Head of caudate nucleus (tissue), 42 donors: ENCODE results near the gene ARID3C.
A peak's percentile ranks its signal among the peaks of the same experiment; 100 is the strongest.

Source experiments
- DNase-seq, 42 donors: peaks; one replicate each; pipeline versions ENCODE4 v3.0.0 to v3.0.0-alpha.2; 2020 to 2021; ENCODE audit warnings: mixed read lengths in 7 of 42
- intact Hi-C: fragments of 100-400 bp; cut with DNase I; formaldehyde crosslinking; loops from one replicate; pipeline ENCODE4 v1.15.0; 2022

The ARID3C gene

GRCh38 chr9:34628656-34629490 lies at the start of gene ARID3C:
ARID3C (minus strand) TSS chr9:34629066; CDS start chr9:34628014, 1,052 bp downstream.
- peak in 4 of 42 donors; percentile 38 to 46 (median 42) for DNase-seq
- intact Hi-C loops, result no loop called here

- intact Hi-C loops, result no loop called here
- no peak for DNase-seq
Observed at GRCh38 chr9:34675869-34676268, 47.0 kb upstream of the ARID3C start.

GRCh38 chr9:34675048-34675714 lies 46.3 kb upstream of the ARID3C start:
- intact Hi-C loops, result no loop called here
- peak in 34 of 42 donors; percentile 18 to 76 (median 53) for DNase-seq

GRCh38 chr9:34674440-34674839 lies 45.6 kb upstream of the ARID3C start:
- intact Hi-C loops, result no loop called here
- DNase-seq, result no peak

GRCh38 chr9:34671307-34671706 lies 42.4 kb upstream of the ARID3C start:
- no peak for DNase-seq
- intact Hi-C loops, result no loop called here

- intact Hi-C loops, result no loop called here
- DNase-seq, result no peak
Observed at GRCh38 chr9:34669809-34670562, 41.1 kb upstream of the ARID3C start.

GRCh38 chr9:34665381-34666250 lies 36.8 kb upstream of the ARID3C start:
- intact Hi-C loops, result no loop called here
- peak; percentile 91 to 98 (median 96) for DNase-seq

- DNase-seq, result no peak
- intact Hi-C loops, result no loop called here
Observed at GRCh38 chr9:34665067-34665380, 36.2 kb upstream of the ARID3C start.

GRCh38 chr9:34664281-34665066 lies 35.6 kb upstream of the ARID3C start:
- peak; percentile 63 to 93 (median 81) for DNase-seq
- intact Hi-C loops, result loop anchor here (5.0 kb wide), 1 partner anchor 38 kb away; no protein-coding TSS in a partner anchor

- intact Hi-C loops, result loop anchor here (5.0 kb wide), 1 partner anchor 39 kb away; no protein-coding TSS in a partner anchor
- no peak for DNase-seq
Observed at GRCh38 chr9:34663303-34663605, 34.4 kb upstream of the ARID3C start.

GRCh38 chr9:34662526-34663302 lies 33.8 kb upstream of the ARID3C start, which contains the start of gene CCL27:
CCL27 (minus strand) TSS chr9:34662657; CDS start chr9:34662633, 24 bp downstream.
- no peak for DNase-seq
- intact Hi-C loops, result loop anchor here (5.0 kb wide), 1 partner anchor 40 kb away; no protein-coding TSS in a partner anchor

- intact Hi-C loops, result loop anchor here (5.0 kb wide), 1 partner anchor 43 kb away; no protein-coding TSS in a partner anchor
- DNase-seq, result no peak
Observed at GRCh38 chr9:34659592-34660253, 30.9 kb upstream of the ARID3C start.

- intact Hi-C loops, result no loop called here
Observed at GRCh38 chr9:34658461-34658860, 29.6 kb upstream of the ARID3C start.

GRCh38 chr9:34656992-34657391 lies 28.1 kb upstream of the ARID3C start:
- intact Hi-C loops, result no loop called here
- DNase-seq, result peak in 19 of 42 donors; percentile 19 to 79 (median 51)

More at GRCh38 chr9:34658461-34658860, 29.6 kb upstream of the ARID3C start:
- no peak for DNase-seq

GRCh38 chr9:34655394-34655793 lies 26.5 kb upstream of the ARID3C start:
- intact Hi-C loops, result no loop called here
- no peak for DNase-seq

GRCh38 chr9:34654323-34655051 lies 25.6 kb upstream of the ARID3C start:
- DNase-seq, result peak; percentile 47 to 89 (median 78)
- intact Hi-C loops, result no loop called here
